Stimulated activated CD8-positive, alpha-beta memory T cell treated with anti-CD3 and anti-CD28 coated beads, Interleukin-12 subunit alpha, Interleukin-12 subunit beta, amount 100 ng/mL, for 1 hour (primary cell): ENCODE measurements around the gene MTA1.

Experiments
- DNase-seq: peaks from one replicate; pipeline ENCODE4 v3.0.0-alpha.2; 2020; ENCODE audit warnings: low read depth

MTA1 gene

GRCh38 chr14:105476831-105477659, 57.4 kb downstream of the MTA1 start:
- no peak for DNase-seq

GRCh38 chr14:105477660-105478397, 58.2 kb downstream of the MTA1 start:
- DNase-seq = peak; percentile 53

GRCh38 chr14:105478398-105479251, 59.0 kb downstream of the MTA1 start:
- DNase-seq = no peak

- DNase-seq = no peak
Observed at GRCh38 chr14:105479431-105480158, 60.0 kb downstream of the MTA1 start.

- DNase-seq = no peak
Observed at GRCh38 chr14:105480199-105480746, 60.6 kb downstream of the MTA1 start.

GRCh38 chr14:105480807-105481801, 61.5 kb downstream of the MTA1 start:
- DNase-seq = peak; percentile 85

GRCh38 chr14:105481886-105482457, 62.3 kb downstream of the MTA1 start:
- DNase-seq = peak; percentile 94

GRCh38 chr14:105482486-105483110, 63.0 kb downstream of the MTA1 start:
- no peak for DNase-seq

GRCh38 chr14:105483300-105484068, 63.9 kb downstream of the MTA1 start:
- no peak for DNase-seq

- peak; percentile 51 for DNase-seq
Observed at GRCh38 chr14:105484069-105484996, 64.7 kb downstream of the MTA1 start.

GRCh38 chr14:105484997-105485393, 65.4 kb downstream of the MTA1 start:
- no peak for DNase-seq

GRCh38 chr14:105485739-105486162, 66.1 kb downstream of the MTA1 start:
- no peak for DNase-seq

- DNase-seq = no peak
Observed at GRCh38 chr14:105486163-105486973, 66.7 kb downstream of the MTA1 start, which contains the start of gene CRIP1. Gene CRIP1, plus strand, starts transcription at chr14:105486886. Its CDS starts 374 bp downstream, at chr14:105487260.

- peak; percentile 56 for DNase-seq
Observed at GRCh38 chr14:105486974-105487448, 67.4 kb downstream of the MTA1 start.

GRCh38 chr14:105487449-105487985, 67.9 kb downstream of the MTA1 start:
- peak; percentile 50 for DNase-seq
